Measurements from ENCODE around the gene ZKSCAN4.

DNA sequence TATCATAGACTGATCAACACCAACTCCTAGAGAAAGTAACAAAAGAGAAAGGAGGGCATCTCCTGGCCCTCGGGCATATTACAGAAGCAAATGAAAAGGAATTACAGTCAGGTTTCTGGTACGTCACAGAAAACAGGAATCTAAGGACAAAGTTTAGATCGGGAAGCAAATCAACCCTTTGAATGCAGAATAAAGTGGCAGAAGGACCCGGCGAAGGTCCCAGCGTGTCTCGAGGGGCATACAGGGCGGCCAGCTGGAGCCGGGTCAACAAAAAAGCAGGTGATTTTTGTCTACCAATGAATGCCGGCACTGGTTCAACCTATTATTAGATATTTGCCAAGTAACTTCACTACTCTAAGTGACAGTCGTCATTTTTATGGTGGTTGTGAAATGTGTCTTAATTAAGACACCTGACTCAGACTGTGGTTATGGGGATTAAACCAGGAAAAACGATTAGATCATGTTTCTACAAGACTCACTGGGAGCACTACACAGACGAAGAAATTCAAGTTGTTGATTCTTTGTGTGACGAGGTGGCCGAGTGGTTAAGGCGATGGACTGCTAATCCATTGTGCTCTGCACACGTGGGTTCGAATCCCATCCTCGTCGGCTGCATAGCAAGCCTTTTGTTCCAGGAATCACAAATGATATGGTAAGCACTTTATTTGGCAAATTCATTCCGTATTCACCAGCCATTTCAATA is 39.4 kb downstream of the ZKSCAN4 start:
- TF ChIP-seq, protein P1, sequence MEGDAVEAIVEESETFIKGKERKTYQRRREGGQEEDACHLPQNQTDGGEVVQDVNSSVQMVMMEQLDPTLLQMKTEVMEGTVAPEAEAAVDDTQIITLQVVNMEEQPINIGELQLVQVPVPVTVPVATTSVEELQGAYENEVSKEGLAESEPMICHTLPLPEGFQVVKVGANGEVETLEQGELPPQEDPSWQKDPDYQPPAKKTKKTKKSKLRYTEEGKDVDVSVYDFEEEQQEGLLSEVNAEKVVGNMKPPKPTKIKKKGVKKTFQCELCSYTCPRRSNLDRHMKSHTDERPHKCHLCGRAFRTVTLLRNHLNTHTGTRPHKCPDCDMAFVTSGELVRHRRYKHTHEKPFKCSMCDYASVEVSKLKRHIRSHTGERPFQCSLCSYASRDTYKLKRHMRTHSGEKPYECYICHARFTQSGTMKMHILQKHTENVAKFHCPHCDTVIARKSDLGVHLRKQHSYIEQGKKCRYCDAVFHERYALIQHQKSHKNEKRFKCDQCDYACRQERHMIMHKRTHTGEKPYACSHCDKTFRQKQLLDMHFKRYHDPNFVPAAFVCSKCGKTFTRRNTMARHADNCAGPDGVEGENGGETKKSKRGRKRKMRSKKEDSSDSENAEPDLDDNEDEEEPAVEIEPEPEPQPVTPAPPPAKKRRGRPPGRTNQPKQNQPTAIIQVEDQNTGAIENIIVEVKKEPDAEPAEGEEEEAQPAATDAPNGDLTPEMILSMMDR (IDR thresholded peaks at IDR 0.05; ENCODE audit: low read depth, low read length, poor library complexity, severe bottlenecking) = no peak
- TF ChIP-seq EZH2phosphoT487 (IDR thresholded peaks at IDR 0.05; ENCODE audit: borderline replicate concordance, low read length) = no peak
